ENCODE results near the gene BEST2.

Gene BEST2

DNA sequence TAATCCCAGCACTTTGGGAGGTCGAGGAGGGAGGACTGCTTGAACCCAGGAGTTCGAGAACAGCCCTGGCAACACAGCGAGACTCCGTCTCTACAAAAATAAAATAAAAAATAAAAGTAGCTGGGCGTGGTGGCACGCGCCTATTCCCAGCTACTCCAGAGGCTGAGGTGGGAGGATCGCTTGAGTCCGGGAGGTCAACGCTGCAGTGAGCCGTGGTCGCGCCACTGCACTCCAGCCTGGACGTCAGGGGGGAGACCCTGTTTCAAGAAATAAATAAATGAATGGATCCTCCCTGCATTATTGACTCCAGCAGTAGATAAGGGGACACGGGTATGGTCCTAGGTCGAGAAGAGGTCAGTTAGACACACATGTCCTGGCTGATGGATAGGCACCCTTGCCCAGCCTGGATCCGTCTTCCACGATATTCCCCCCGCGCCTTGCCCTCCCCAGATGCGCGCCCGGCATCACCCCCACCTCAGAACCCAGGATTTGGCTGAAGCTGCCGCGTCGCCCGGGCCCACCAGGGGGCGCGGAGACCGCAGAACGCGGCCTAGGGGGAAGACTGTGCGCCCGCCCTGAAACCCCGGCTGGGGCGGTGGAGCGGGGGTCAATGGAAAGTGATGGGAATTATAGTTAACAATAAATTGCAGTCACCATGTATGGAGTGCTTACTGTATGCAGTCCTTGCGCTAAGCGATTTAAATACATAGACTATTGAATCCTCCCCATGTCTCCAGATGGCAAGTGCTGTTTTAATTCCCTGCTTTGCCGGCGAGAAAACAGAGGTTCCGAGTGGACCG, 25.8 kb downstream of the BEST2 start:
- WGBS, 2 donors (ENCODE audit: extremely low coverage in 2 of 2, insufficient read length in 2 of 2, insufficient replicate concordance in 1 of 2) = no CpG with 5 or more reads among the region's 43 CpGs
- peak overlapping the region; percentile 27 for H3K18ac ChIP-seq (ENCODE audit: low read length)
- H3K4me2 ChIP-seq (ENCODE audit: insufficient read depth, low read length, poor library complexity, severe bottlenecking) = peak overlapping the region; percentile 97
- DNase-seq (ENCODE audit: low spot score) = no peak
- peak overlapping the region; percentile 68 for H2AK5ac ChIP-seq (ENCODE audit: low read depth, low read length)
- H2BK15ac ChIP-seq (ENCODE audit: low read length) = peak overlapping the region; percentile 21
- H3K4me3 ChIP-seq (ENCODE audit: low read length in 2 of 2) = peak overlapping the region; percentile 61 to 81
- no peak overlapping the region for H3K4ac ChIP-seq (ENCODE audit: low read length)
- peaks cover 0 to 3% (median 0%) of the 10 kb centered on the region in 3 experiments for H3K27me3 ChIP-seq (ENCODE audit: control insufficient read depth in 3 of 3, insufficient read depth in 3 of 3, low read depth in 1 of 3, low read length in 3 of 3)
- H2BK12ac ChIP-seq (ENCODE audit: low read length) = peak overlapping the region; percentile 24
- no peak overlapping the region for H2BK120ac ChIP-seq (ENCODE audit: low read depth, low read length)
- H4K91ac ChIP-seq (ENCODE audit: low read depth, low read length, poor library complexity) = no peak overlapping the region
- peaks cover 0 to 2% of the 10 kb centered on the region in 2 donors for H3K9me3 ChIP-seq (replicated peaks in 1 of 2; ENCODE audit: control insufficient read depth in 2 of 2, insufficient read depth in 1 of 2, low read depth in 1 of 2, low read length in 2 of 2)
- no peak overlapping the region for H3K9ac ChIP-seq (ENCODE audit: low read depth, low read length, poor library complexity)
- H4K8ac ChIP-seq (ENCODE audit: low read depth, low read length) = no peak overlapping the region
- H3K4me1 ChIP-seq (ENCODE audit: control insufficient read depth in 2 of 2, insufficient read depth in 1 of 2, low read depth in 1 of 2, low read length in 2 of 2) = peaks cover 19 to 21% of the 10 kb centered on the region in 2 donors
- no peaks in the 10 kb centered on the region for H3K79me1 ChIP-seq (ENCODE audit: low read depth, low read length)
- no peak overlapping the region for H3K23ac ChIP-seq (ENCODE audit: low read depth, low read length, poor library complexity)
- peak overlapping the region; percentile 94 for H2AFZ ChIP-seq (ENCODE audit: low read length)
- H3K36me3 ChIP-seq (replicated peaks in 1 of 2; ENCODE audit: control insufficient read depth in 2 of 2, insufficient read depth in 2 of 2, low read length in 2 of 2) = peaks cover 0 to 2% of the 10 kb centered on the region in 2 donors
- no peak overlapping the region for H3K27ac ChIP-seq (replicated peaks; ENCODE audit: low read length)
- no peak overlapping the region for H3K14ac ChIP-seq (ENCODE audit: low read length)
- peak overlapping the region; percentile 24 for H2BK5ac ChIP-seq (ENCODE audit: low read length)

DNA sequence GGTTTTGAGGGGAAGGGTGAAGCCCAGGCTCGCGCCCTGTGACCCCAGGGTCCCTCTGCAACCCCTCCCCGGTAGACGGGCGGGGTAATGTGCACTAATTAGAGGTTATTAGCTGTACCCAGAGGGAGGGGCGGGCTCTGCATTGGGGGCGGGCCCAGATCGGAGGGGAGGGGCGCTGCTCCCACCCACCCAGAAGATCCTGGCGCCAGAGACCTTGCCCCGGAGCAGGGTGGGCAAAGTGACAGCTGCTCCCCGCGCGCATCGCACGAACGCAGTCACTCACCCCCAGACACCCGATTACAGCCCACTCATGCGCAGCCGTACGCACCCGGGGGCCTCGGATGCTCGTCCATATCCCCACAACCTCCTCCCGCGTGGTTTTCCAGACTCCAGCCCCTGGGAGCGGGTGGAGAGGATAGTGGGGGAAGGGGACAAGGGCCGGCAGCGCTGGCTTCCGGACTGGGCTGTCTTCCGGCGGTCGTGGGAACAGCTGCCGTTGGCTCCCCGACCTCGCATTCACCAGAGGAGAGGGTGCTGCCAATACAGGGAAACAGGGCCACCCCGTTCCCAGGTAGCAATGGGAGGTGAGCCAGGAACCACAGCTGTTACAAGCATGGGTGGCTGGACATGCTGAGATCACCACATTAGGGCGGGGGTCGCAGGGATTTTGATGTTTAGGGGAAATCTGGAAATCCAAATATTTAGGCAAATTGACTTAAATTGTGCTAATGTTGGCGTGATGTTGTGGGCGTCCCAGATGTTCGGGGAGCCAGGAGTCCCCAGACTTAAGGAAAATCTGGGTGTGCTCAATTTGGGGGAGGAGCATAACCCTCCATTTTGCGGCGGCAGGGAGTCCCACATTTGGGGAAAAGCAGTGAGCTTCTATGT, 26.7 kb downstream of the BEST2 start:
- Histone ChIP-seq H3K18ac (ENCODE audit: low read length) (peak overlapping the region; percentile 92), H3K9me3 (replicated peaks in 1 of 2; ENCODE audit: control insufficient read depth in 2 of 2, insufficient read depth in 1 of 2, low read depth in 1 of 2, low read length in 2 of 2) (peaks cover 0 to 2% of the 10 kb centered on the region in 2 donors), H2BK5ac (ENCODE audit: low read length) (peak overlapping the region; percentile 24), H3K4ac (ENCODE audit: low read length) (no peak overlapping the region), H3K14ac (ENCODE audit: low read length) (peak overlapping the region; percentile 75), H4K8ac (ENCODE audit: low read depth, low read length) (no peak overlapping the region), H3K4me2 (ENCODE audit: insufficient read depth, low read length, poor library complexity, severe bottlenecking) (peak overlapping the region; percentile 97), H3K79me1 (ENCODE audit: low read depth, low read length) (no peaks in the 10 kb centered on the region), H3K9ac (ENCODE audit: low read depth, low read length, poor library complexity) (peak overlapping the region; percentile 84), H2BK120ac (ENCODE audit: low read depth, low read length) (no peak overlapping the region), H3K27me3 (ENCODE audit: control insufficient read depth in 3 of 3, insufficient read depth in 3 of 3, low read depth in 1 of 3, low read length in 3 of 3) (peaks cover 0 to 3% (median 0%) of the 10 kb centered on the region in 3 experiments), H3K36me3 (replicated peaks in 1 of 2; ENCODE audit: control insufficient read depth in 2 of 2, insufficient read depth in 2 of 2, low read length in 2 of 2) (peaks cover 0 to 2% of the 10 kb centered on the region in 2 donors), H4K91ac (ENCODE audit: low read depth, low read length, poor library complexity) (no peak overlapping the region), H3K23ac (ENCODE audit: low read depth, low read length, poor library complexity) (peak overlapping the region; percentile 93), H2BK15ac (ENCODE audit: low read length) (peak overlapping the region; percentile 93), H3K27ac (replicated peaks; ENCODE audit: low read length) (no peak overlapping the region), H3K4me3 (ENCODE audit: low read length in 2 of 2) (peak overlapping the region; percentile 61 to 81), H3K4me1 (ENCODE audit: control insufficient read depth in 2 of 2, insufficient read depth in 1 of 2, low read depth in 1 of 2, low read length in 2 of 2) (peaks cover 21 to 24% of the 10 kb centered on the region in 2 donors), H2AK5ac (ENCODE audit: low read depth, low read length) (peak overlapping the region; percentile 43), H2AFZ (ENCODE audit: low read length) (peak overlapping the region; percentile 94), H2BK12ac (ENCODE audit: low read length) (no peak overlapping the region)
- no peak for DNase-seq (ENCODE audit: low spot score)
- WGBS, 2 donors (ENCODE audit: extremely low coverage in 2 of 2, insufficient read length in 2 of 2, insufficient replicate concordance in 1 of 2) = no CpG with 5 or more reads among the region's 44 CpGs

DNA sequence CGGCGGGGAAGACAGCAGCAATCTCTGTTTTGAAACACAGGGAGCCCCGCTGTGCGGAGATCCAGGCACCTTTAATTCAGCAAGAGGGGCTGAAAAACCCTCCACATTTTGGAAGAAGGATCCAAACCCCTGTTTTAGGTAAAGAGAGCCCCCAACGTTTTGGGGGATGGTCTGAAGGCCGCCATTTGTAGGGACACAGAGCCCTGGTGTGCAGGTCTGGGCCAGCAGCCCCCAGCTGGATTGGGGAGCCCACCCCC, 27.2 kb downstream of the BEST2 start:
- no peaks in the 10 kb centered on the region for H3K79me1 ChIP-seq (ENCODE audit: low read depth, low read length)
- peak overlapping the region in 1 of 2 donors; percentile 61 for H3K4me3 ChIP-seq (ENCODE audit: low read length in 2 of 2)
- H3K36me3 ChIP-seq (replicated peaks in 1 of 2; ENCODE audit: control insufficient read depth in 2 of 2, insufficient read depth in 2 of 2, low read length in 2 of 2) = peaks cover 0 to 2% of the 10 kb centered on the region in 2 donors
- H3K27ac ChIP-seq (replicated peaks; ENCODE audit: low read length) = no peak overlapping the region
- peak overlapping the region; percentile 80 for H3K18ac ChIP-seq (ENCODE audit: low read length)
- H3K27me3 ChIP-seq (ENCODE audit: control insufficient read depth in 3 of 3, insufficient read depth in 3 of 3, low read depth in 1 of 3, low read length in 3 of 3) = peaks cover 0 to 3% (median 0%) of the 10 kb centered on the region in 3 experiments
- peak overlapping the region; percentile 81 for H3K23ac ChIP-seq (ENCODE audit: low read depth, low read length, poor library complexity)
- H4K8ac ChIP-seq (ENCODE audit: low read depth, low read length) = no peak overlapping the region
- H3K4me1 ChIP-seq (ENCODE audit: control insufficient read depth in 2 of 2, insufficient read depth in 1 of 2, low read depth in 1 of 2, low read length in 2 of 2) = peaks cover 26 to 29% of the 10 kb centered on the region in 2 donors
- peak overlapping the region; percentile 45 for H2BK15ac ChIP-seq (ENCODE audit: low read length)
- no peak overlapping the region for H4K91ac ChIP-seq (ENCODE audit: low read depth, low read length, poor library complexity)
- H2AFZ ChIP-seq (ENCODE audit: low read length) = peak overlapping the region; percentile 94
- peak overlapping the region; percentile 97 for H3K4me2 ChIP-seq (ENCODE audit: insufficient read depth, low read length, poor library complexity, severe bottlenecking)
- no CpG with 5 or more reads among the region's 6 CpGs for WGBS, 2 donors (ENCODE audit: extremely low coverage in 2 of 2, insufficient read length in 2 of 2, insufficient replicate concordance in 1 of 2)
- peaks cover 0 to 2% of the 10 kb centered on the region in 2 donors for H3K9me3 ChIP-seq (replicated peaks in 1 of 2; ENCODE audit: control insufficient read depth in 2 of 2, insufficient read depth in 1 of 2, low read depth in 1 of 2, low read length in 2 of 2)
- no peak overlapping the region for H3K4ac ChIP-seq (ENCODE audit: low read length)
- no peak overlapping the region for H2BK120ac ChIP-seq (ENCODE audit: low read depth, low read length)
- peak overlapping the region; percentile 47 for H3K14ac ChIP-seq (ENCODE audit: low read length)
- H3K9ac ChIP-seq (ENCODE audit: low read depth, low read length, poor library complexity) = no peak overlapping the region
- H2BK12ac ChIP-seq (ENCODE audit: low read length) = no peak overlapping the region
- DNase-seq (ENCODE audit: low spot score) = no peak
- no peak overlapping the region for H2AK5ac ChIP-seq (ENCODE audit: low read depth, low read length)
- no peak overlapping the region for H2BK5ac ChIP-seq (ENCODE audit: low read length)
